HUES48 (cell line): ENCODE results near the gene USP43.

Source experiments
- H3K27ac ChIP-seq: one replicate; pipeline ENCODE4 v1.7.0; 2013; ENCODE audit warnings: low read depth, low read length, inconsistent platforms
- H3K27me3 ChIP-seq: 2 replicates; pipeline ENCODE4 v1.6.1; 2013; ENCODE audit warnings: mild to moderate bottlenecking, low read length; ENCODE audit not compliant: control insufficient read depth, insufficient read depth
- H3K36me3 ChIP-seq: 2 replicates; pipeline ENCODE4 v1.6.1; 2013; ENCODE audit warnings: low read length; ENCODE audit not compliant: control insufficient read depth, insufficient read depth
- H3K4me1 ChIP-seq: 2 replicates; pipeline ENCODE4 v1.6.1; 2013; ENCODE audit warnings: mild to moderate bottlenecking, low read length; ENCODE audit not compliant: control insufficient read depth, insufficient read depth
- H3K4me3 ChIP-seq: 2 replicates; pipeline ENCODE4 v1.5.1; 2013; ENCODE audit warnings: mild to moderate bottlenecking, low read depth, low read length
- H3K9ac ChIP-seq: 2 replicates; pipeline ENCODE4 v1.6.1; 2013; ENCODE audit warnings: mild to moderate bottlenecking, low read depth, low read length, moderate library complexity
- H3K9me3 ChIP-seq: 2 replicates; pipeline ENCODE4 v1.6.1; 2013; ENCODE audit warnings: low read length; ENCODE audit not compliant: control insufficient read depth, insufficient read depth

The USP43 gene

GRCh38 chr17:9705745-9706144, 60.4 kb downstream of the USP43 start:
- Histone ChIP-seq H3K4me1 (no peaks in the 10 kb centered on the region), H3K27ac (no peak overlapping the region), H3K9ac (no peak overlapping the region), H3K36me3 (peaks cover 26% of the 10 kb centered on the region), H3K4me3 (no peak overlapping the region), H3K27me3 (no peaks in the 10 kb centered on the region), H3K9me3 (no peaks in the 10 kb centered on the region)

- Histone ChIP-seq H3K9ac (no peak overlapping the region), H3K9me3 (no peaks in the 10 kb centered on the region), H3K27me3 (no peaks in the 10 kb centered on the region), H3K4me1 (no peaks in the 10 kb centered on the region), H3K4me3 (no peak overlapping the region), H3K27ac (no peak overlapping the region), H3K36me3 (peaks cover 20% of the 10 kb centered on the region; the same call in 1 of the 2 replicates)
Observed at GRCh38 chr17:9707948-9708347, 62.6 kb downstream of the USP43 start.

- no peak overlapping the region for H3K4me3 ChIP-seq
- H3K27me3 ChIP-seq = no peaks in the 10 kb centered on the region
- no peaks in the 10 kb centered on the region for H3K4me1 ChIP-seq
- peaks cover 24% of the 10 kb centered on the region; the same call in 1 of the 2 replicates for H3K36me3 ChIP-seq
- H3K9ac ChIP-seq = no peak overlapping the region
- no peak overlapping the region for H3K27ac ChIP-seq
- H3K9me3 ChIP-seq = no peaks in the 10 kb centered on the region
Observed at GRCh38 chr17:9714801-9715200, 69.5 kb downstream of the USP43 start.

GRCh38 chr17:9715503-9716016, 70.2 kb downstream of the USP43 start:
- no peaks in the 10 kb centered on the region for H3K4me1 ChIP-seq

GRCh38 chr17:9725575-9725974, 80.3 kb downstream of the USP43 start:
- H3K36me3 ChIP-seq = peaks cover 10% of the 10 kb centered on the region
- H3K9me3 ChIP-seq = no peaks in the 10 kb centered on the region
- H3K9ac ChIP-seq = no peak overlapping the region
- no peak overlapping the region for H3K4me3 ChIP-seq
- no peak overlapping the region for H3K27ac ChIP-seq
- no peaks in the 10 kb centered on the region for H3K4me1 ChIP-seq
- H3K27me3 ChIP-seq = no peaks in the 10 kb centered on the region

More at GRCh38 chr17:9715503-9716016, 70.2 kb downstream of the USP43 start:
- Histone ChIP-seq H3K27ac (no peak overlapping the region), H3K36me3 (peaks cover 21% of the 10 kb centered on the region; the same call in 1 of the 2 replicates), H3K27me3 (no peaks in the 10 kb centered on the region), H3K4me3 (no peak overlapping the region), H3K9ac (no peak overlapping the region), H3K9me3 (no peaks in the 10 kb centered on the region)

GRCh38 chr17:9726291-9726690, 81.0 kb downstream of the USP43 start:
- Histone ChIP-seq H3K27me3 (no peaks in the 10 kb centered on the region), H3K27ac (no peak overlapping the region), H3K9ac (no peak overlapping the region), H3K36me3 (peaks cover 10% of the 10 kb centered on the region), H3K9me3 (no peaks in the 10 kb centered on the region; the same call in 1 of the 2 replicates), H3K4me3 (no peak overlapping the region), H3K4me1 (no peaks in the 10 kb centered on the region)

- H3K9me3 ChIP-seq = no peaks in the 10 kb centered on the region; the same call in 1 of the 2 replicates
- no peaks in the 10 kb centered on the region for H3K4me1 ChIP-seq
- H3K27me3 ChIP-seq = no peaks in the 10 kb centered on the region
- no peak overlapping the region for H3K4me3 ChIP-seq
- H3K9ac ChIP-seq = no peak overlapping the region
- H3K27ac ChIP-seq = no peak overlapping the region
- H3K36me3 ChIP-seq = peaks cover 10% of the 10 kb centered on the region
Observed at GRCh38 chr17:9728005-9728404, 82.7 kb downstream of the USP43 start.

GRCh38 chr17:9728564-9728963, 83.2 kb downstream of the USP43 start:
- Histone ChIP-seq H3K27me3 (no peaks in the 10 kb centered on the region), H3K4me3 (no peak overlapping the region), H3K9ac (no peak overlapping the region), H3K36me3 (peaks cover 10% of the 10 kb centered on the region), H3K9me3 (no peaks in the 10 kb centered on the region; the same call in 1 of the 2 replicates), H3K4me1 (no peaks in the 10 kb centered on the region), H3K27ac (no peak overlapping the region)

- H3K4me3 ChIP-seq = no peak overlapping the region
- no peak overlapping the region for H3K27ac ChIP-seq
- no peak overlapping the region for H3K9ac ChIP-seq
- no peaks in the 10 kb centered on the region; the same call in 1 of the 2 replicates for H3K9me3 ChIP-seq
- no peaks in the 10 kb centered on the region for H3K27me3 ChIP-seq
- peaks cover 10% of the 10 kb centered on the region for H3K36me3 ChIP-seq
- H3K4me1 ChIP-seq = no peaks in the 10 kb centered on the region
Observed at GRCh38 chr17:9729034-9729650, 83.8 kb downstream of the USP43 start.

GRCh38 chr17:9729735-9730420, 84.6 kb downstream of the USP43 start:
- no peak overlapping the region for H3K9ac ChIP-seq
- no peaks in the 10 kb centered on the region; the same call in 1 of the 2 replicates for H3K9me3 ChIP-seq
- no peak overlapping the region for H3K4me3 ChIP-seq
- H3K36me3 ChIP-seq = peaks cover 10% of the 10 kb centered on the region
- H3K4me1 ChIP-seq = no peaks in the 10 kb centered on the region
- no peaks in the 10 kb centered on the region for H3K27me3 ChIP-seq
- no peak overlapping the region for H3K27ac ChIP-seq

GRCh38 chr17:9750524-9750923, 105.2 kb downstream of the USP43 start:
- no peak overlapping the region for H3K9ac ChIP-seq
- H3K9me3 ChIP-seq = no peaks in the 10 kb centered on the region
- no peaks in the 10 kb centered on the region for H3K4me1 ChIP-seq
- H3K27ac ChIP-seq = no peak overlapping the region
- no peak overlapping the region for H3K4me3 ChIP-seq
- no peaks in the 10 kb centered on the region for H3K27me3 ChIP-seq
- H3K36me3 ChIP-seq = no peaks in the 10 kb centered on the region
